OCI-LY7 (cell line): ENCODE results near the gene FOXJ1. TPM values are rescaled to one million over a fixed set of nuclear protein-coding genes. Genes with fewer than 3 reads are reported as not detected.

ENCODE experiments used
- BruUV-seq: library from RNA; stranded (reverse); fragments of 400-500 nt; replicated peaks from 2 replicates; lab custom pipeline; 2021; lab: Mats Ljungman, UMichigan
- CTCF ChIA-PET: fragments of 300-600 bp; sonication (Branson Sonifier 250); formaldehyde crosslinking; loops from one replicate; lab custom pipeline; 2022; ENCODE audit warnings: antibody characterized with exemption; ENCODE audit not compliant: unreplicated experiment; lab: Charles Lee
- POLR2A ChIA-PET: fragments of 300-600 bp; sonication (Branson Sonifier 250); formaldehyde crosslinking; loops from one replicate; lab custom pipeline; 2022; ENCODE audit warnings: antibody characterized with exemption; lab: Charles Lee
- DNase-seq: peaks from one replicate; pipeline ENCODE4 v3.0.0-alpha.2; 2015; ENCODE audit warnings: low spot score
- H2AFZ ChIP-seq: fragments of 200-600 bp; sonication (generic), shearing (Covaris generic); 2 replicates; pipeline ENCODE4 v1.6.1; 2014; ENCODE audit warnings: mild to moderate bottlenecking, antibody characterized with exemption, low read length, moderate library complexity
- H3K27ac ChIP-seq: fragments of 200-600 bp; sonication (generic); 2 replicates; pipeline ENCODE4 v1.5.1; 2014; ENCODE audit warnings: mixed run types, low read depth, mild to moderate bottlenecking, moderate library complexity, low read length, inconsistent platforms; ENCODE audit not compliant: poor library complexity, severe bottlenecking
- H3K36me3 ChIP-seq: fragments of 200-600 bp; sonication (generic); 2 replicates; pipeline ENCODE4 v1.6.1; 2014; ENCODE audit warnings: mild to moderate bottlenecking, antibody characterized with exemption, low read length, moderate library complexity, mixed read lengths; ENCODE audit not compliant: insufficient read depth
- H3K4me1 ChIP-seq: fragments of 200-600 bp; sonication (generic); 2 replicates; pipeline ENCODE4 v1.5.1; 2014; ENCODE audit warnings: mild to moderate bottlenecking, low read length; ENCODE audit not compliant: insufficient read depth, poor library complexity, severe bottlenecking
- H3K4me2 ChIP-seq: fragments of 200-600 bp; sonication (generic); 2 replicates; pipeline ENCODE4 v1.6.1; 2014; ENCODE audit warnings: mild to moderate bottlenecking, low read length
- H3K4me3 ChIP-seq: fragments of 200-600 bp; sonication (generic); 2 replicates; pipeline ENCODE4 v1.5.1; 2014; ENCODE audit warnings: mild to moderate bottlenecking, low read depth, low read length; ENCODE audit not compliant: poor library complexity, severe bottlenecking
- H3K79me2 ChIP-seq: fragments of 200-600 bp; sonication (generic); 2 replicates; pipeline ENCODE4 v1.6.1; 2016; ENCODE audit warnings: low read depth, mild to moderate bottlenecking, low read length, moderate library complexity, mixed read lengths; ENCODE audit not compliant: insufficient read depth
- H3K9me2 ChIP-seq: fragments of 200-600 bp; sonication (generic); 2 replicates; pipeline ENCODE4 v1.6.1; 2016; ENCODE audit warnings: mild to moderate bottlenecking, low read length, mixed read lengths; ENCODE audit not compliant: insufficient read depth
- H3K9me3 ChIP-seq: fragments of 200-600 bp; sonication (generic); 2 replicates; pipeline ENCODE4 v1.6.1; 2014; ENCODE audit warnings: mild to moderate bottlenecking, mixed run types, low read length, mixed read lengths
- H4K20me1 ChIP-seq: fragments of 200-600 bp; sonication (generic); 2 replicates; pipeline ENCODE4 v1.6.1; 2014; ENCODE audit warnings: mild to moderate bottlenecking, antibody characterized with exemption, low read length, moderate library complexity, mixed read lengths; ENCODE audit not compliant: insufficient read depth
- CTCF ChIP-seq: fragments of 200-600 bp; sonication (generic); conservative IDR thresholded peaks from 2 replicates; pipeline ENCODE4 v1.5.1; 2014; ENCODE audit warnings: mild to moderate bottlenecking, antibody characterized with exemption, low read length, moderate library complexity, mixed read lengths
- EZH2phosphoT487 ChIP-seq: fragments of 200-600 bp; sonication (generic); IDR thresholded peaks from 2 replicates; pipeline ENCODE4 v1.6.1; 2018; ENCODE audit warnings: low read depth, borderline replicate concordance, mild to moderate bottlenecking, mixed run types, antibody characterized with exemption, low read length, moderate library complexity, mixed read lengths
- intact Hi-C: fragments of 100-400 bp; cut with micrococcal nuclease; formaldehyde crosslinking; loops from one replicate; pipeline ENCODE4 v1.10.0; 2022; ENCODE audit not compliant: unreplicated experiment
- total RNA-seq, 2 experiments: library from RNA; depleted of rRNA in 1 of 2; stranded (reverse); fragments of >200 nt in 1 of 2; shearing (Covaris generic) in 1 of 2; gene quantifications; 2 replicates each; pipeline ENCODE4 v1.2.3, GENCODE V29; 2014 to 2022

The FOXJ1 gene
- total RNA-seq, 2 experiments from 2014 or later, result not detected

GRCh38 chr17:76161619-76162266 lies 20.7 kb upstream of the FOXJ1 start:
- no peaks in the 10 kb centered on the region for H3K9me3 ChIP-seq
- H3K36me3 ChIP-seq, result no peaks in the 10 kb centered on the region
- no peaks in the 10 kb centered on the region for H3K4me1 ChIP-seq
- no peaks in the 10 kb centered on the region for H3K79me2 ChIP-seq
- POLR2A ChIA-PET, result interaction anchor here (1.4 kb wide), 1 partner anchor 18 kb away, joined by 9 read pairs; no protein-coding TSS in a partner anchor
- no peak overlapping the region for H3K4me2 ChIP-seq
- no peaks in the 10 kb centered on the region for H4K20me1 ChIP-seq
- CTCF ChIA-PET, result interaction anchor here (0.7 kb wide), 1 partner anchor 10 kb away, joined by 4 read pairs; no protein-coding TSS in a partner anchor
- no peak overlapping the region for H3K4me3 ChIP-seq
- H2AFZ ChIP-seq, result no peak overlapping the region
- BruUV-seq, result no TSS peak
- intact Hi-C loops, result no loop called here
- no peaks in the 10 kb centered on the region for H3K9me2 ChIP-seq
- TF ChIP-seq EZH2phosphoT487 (no peak), CTCF (no peak)
- no peak for DNase-seq
- no peak overlapping the region for H3K27ac ChIP-seq

- no peaks in the 10 kb centered on the region for H3K9me2 ChIP-seq
- no peaks in the 10 kb centered on the region for H4K20me1 ChIP-seq
- no peak overlapping the region for H3K4me3 ChIP-seq
- no peaks in the 10 kb centered on the region for H3K9me3 ChIP-seq
- DNase-seq, result no peak
- H3K27ac ChIP-seq, result no peak overlapping the region
- no peak for TF ChIP-seq CTCF
- TF ChIP-seq EZH2phosphoT487, result no peak
- H3K79me2 ChIP-seq, result no peaks in the 10 kb centered on the region
- no peak overlapping the region for H2AFZ ChIP-seq
- no TSS peak for BruUV-seq
- CTCF ChIA-PET, result no interaction called here
- intact Hi-C loops, result no loop called here
- H3K4me2 ChIP-seq, result no peak overlapping the region
- POLR2A ChIA-PET, result interaction anchor here (0.9 to 1.5 kb wide), 3 partner anchors 14 to 21 kb away, joined by 3 to 9 read pairs (median 6); no protein-coding TSS in a partner anchor
- no peaks in the 10 kb centered on the region for H3K36me3 ChIP-seq
- no peaks in the 10 kb centered on the region for H3K4me1 ChIP-seq
Measured at GRCh38 chr17:76160896-76161528, 20.0 kb upstream of the FOXJ1 start.

- no TSS peak for BruUV-seq
- H3K9me2 ChIP-seq, result no peaks in the 10 kb centered on the region
- ChIA-PET CTCF (no interaction called here), POLR2A (no interaction called here)
- no peaks in the 10 kb centered on the region for H3K79me2 ChIP-seq
- intact Hi-C loops, result no loop called here
- H3K4me3 ChIP-seq, result no peak overlapping the region
- no peaks in the 10 kb centered on the region for H3K4me1 ChIP-seq
- DNase-seq, result no peak
- TF ChIP-seq EZH2phosphoT487, result no peak
- TF ChIP-seq CTCF, result no peak
- no peaks in the 10 kb centered on the region for H4K20me1 ChIP-seq
- no peak overlapping the region for H3K27ac ChIP-seq
- no peaks in the 10 kb centered on the region for H3K36me3 ChIP-seq
- H2AFZ ChIP-seq, result no peak overlapping the region
- no peaks in the 10 kb centered on the region for H3K9me3 ChIP-seq
- H3K4me2 ChIP-seq, result no peak overlapping the region
Measured at GRCh38 chr17:76159157-76159556, 18.1 kb upstream of the FOXJ1 start.
